ENCODE measurements around the gene MEA1.
"Not testable (repeated sequence)": the region's sequence is repeated elsewhere in the genome, so short reads cannot be mapped to it uniquely, and the experiment has no call there.

- TF ChIP-seq CTCF, POLR2A (IDR thresholded peaks at IDR 0.05): not testable (repeated sequence)
Observed at GRCh38 chr6:43041475-43041874, 27.7 kb upstream of the MEA1 start.
